Naive B cell (primary cell): ENCODE measurements around the gene FAM136A. TPM values are rescaled to one million over a fixed set of nuclear protein-coding genes. Genes with fewer than 3 reads are reported as not detected.
"Not testable (repeated sequence)": the region's sequence is repeated elsewhere in the genome, so short reads cannot be mapped to it uniquely, and the experiment has no call there.

ENCODE experiments used
- ATAC-seq, 2 donors: fragments of 150-1000 bp; cut with Tn5 transposase; 2 replicates each; pipeline ENCODE4 v1.10.0; 2021; ENCODE audit warnings: low read depth in 2 of 2, mild to moderate bottlenecking in 2 of 2, moderate library complexity in 2 of 2
- DNase-seq: peaks from one replicate; pipeline ENCODE4 v3.0.0; 2022
- H3K27ac Mint-ChIP-seq, 6 donors: one replicate each; pipeline ENCODE4 v1.8.0; 2020 to 2022; ENCODE audit warnings: mild to moderate bottlenecking in 6 of 6, mixed read lengths in 6 of 6, moderate library complexity in 5 of 6, inconsistent platforms in 2 of 6
- H3K27me3 Mint-ChIP-seq, 3 donors: one replicate each; pipeline ENCODE4 v1.8.0; 2021 to 2022; ENCODE audit warnings: mixed read lengths in 3 of 3, mild to moderate bottlenecking in 1 of 3
- H3K36me3 Mint-ChIP-seq, 2 donors: one replicate each; pipeline ENCODE4 v1.8.0; 2020 to 2022; ENCODE audit warnings: mixed read lengths in 2 of 2, inconsistent platforms in 1 of 2, mild to moderate bottlenecking in 1 of 2
- H3K4me1 Mint-ChIP-seq, 3 donors: one replicate each; pipeline ENCODE4 v1.8.0; 2020 to 2022; ENCODE audit warnings: mixed read lengths in 3 of 3, inconsistent platforms in 1 of 3, mild to moderate bottlenecking in 1 of 3, moderate library complexity in 1 of 3
- H3K4me3 Mint-ChIP-seq, 8 donors: one replicate each; pipeline ENCODE4 v1.8.0; 2020 to 2022; ENCODE audit warnings: mild to moderate bottlenecking in 8 of 8, mixed read lengths in 8 of 8, moderate library complexity in 8 of 8, inconsistent platforms in 2 of 8
- H3K9me3 Mint-ChIP-seq, 7 donors: one replicate each; pipeline ENCODE4 v1.8.0; 2020 to 2022; ENCODE audit warnings: mixed read lengths in 7 of 7, mild to moderate bottlenecking in 5 of 7, inconsistent platforms in 2 of 7, moderate library complexity in 1 of 7
- polyA plus RNA-seq, 6 donors: library from polyadenylated mRNA; unstranded; fragments of 300-500 nt; fragmentation: Illumina TruSeq; gene quantifications; one replicate each; pipeline ENCODE4 v1.2.3, GENCODE V29; 2021; ENCODE audit warnings: low read depth in 6 of 6

The FAM136A gene
- polyA plus RNA-seq, 6 donors from 2014 or later: 31.7 to 73.7 (median 45.0) TPM

GRCh38 chr2:70269422-70270302 lies 32.2 kb downstream of the FAM136A start:
- not testable (repeated sequence) for ATAC-seq, H3K4me3 Mint-ChIP-seq, H3K9me3 Mint-ChIP-seq, H3K4me1 Mint-ChIP-seq, DNase-seq, H3K27me3 Mint-ChIP-seq
- Mint-ChIP-seq H3K27ac (peak overlapping the region in 1 of 6 donors; percentile 35), H3K36me3 (peaks cover 14 to 18% of the 10 kb centered on the region in 2 donors)

DNA sequence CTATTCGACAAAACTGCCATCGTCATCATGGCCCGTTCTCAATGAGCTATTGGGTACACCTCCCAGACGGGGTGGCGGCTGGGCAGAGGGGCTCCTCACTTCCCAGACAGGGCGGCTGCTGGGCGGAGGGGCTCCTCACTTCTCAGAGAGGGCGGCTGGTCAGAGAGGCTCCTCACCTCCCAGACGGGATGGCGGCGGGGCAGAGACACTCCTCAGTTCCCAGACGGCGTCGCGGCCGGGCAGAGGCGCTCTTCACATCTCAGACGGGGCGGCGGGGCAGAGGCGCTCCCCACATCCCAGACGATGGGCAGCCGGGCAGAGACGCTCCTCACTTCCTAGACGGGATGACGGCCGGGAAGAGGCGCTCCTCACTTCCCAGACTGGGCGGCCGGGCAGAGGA lies 34.9 kb downstream of the FAM136A start:
- H3K4me3 Mint-ChIP-seq, ATAC-seq, DNase-seq, H3K4me1 Mint-ChIP-seq, H3K9me3 Mint-ChIP-seq, H3K27me3 Mint-ChIP-seq, H3K27ac Mint-ChIP-seq: not testable (repeated sequence)
- H3K36me3 Mint-ChIP-seq: peaks cover 14 to 15% of the 10 kb centered on the region in 2 donors

DNA sequence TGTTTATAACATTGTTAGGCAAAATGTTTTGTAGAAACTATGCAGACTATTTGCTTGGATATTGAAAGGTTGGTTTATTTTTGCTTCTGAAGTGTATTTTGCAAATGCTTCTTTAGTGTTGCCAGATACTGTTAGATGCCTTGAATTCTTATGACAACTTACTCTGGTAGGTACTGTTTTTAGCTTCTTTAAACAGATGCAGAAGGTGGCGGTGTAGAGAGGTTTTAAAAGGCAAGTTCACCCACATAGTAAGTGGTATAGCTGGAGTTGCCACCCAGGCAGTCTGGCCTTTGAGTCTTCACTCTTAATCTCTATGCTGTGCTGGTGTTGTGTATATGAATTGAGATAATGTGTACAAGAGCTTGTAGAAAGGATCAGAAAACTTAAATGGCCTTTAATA lies 40.4 kb downstream of the FAM136A start:
- Mint-ChIP-seq H3K9me3 (no peaks in the 10 kb centered on the region), H3K27ac (peak overlapping the region in 1 of 6 donors; percentile 47), H3K36me3 (peaks cover 13 to 14% of the 10 kb centered on the region in 2 donors), H3K4me3 (peak overlapping the region in 1 of 8 donors; percentile 83), H3K27me3 (no peaks in the 10 kb centered on the region), H3K4me1 (peaks cover 7 to 23% (median 18%) of the 10 kb centered on the region in 3 donors)
- DNase-seq: no peak
- no peak for ATAC-seq

DNA sequence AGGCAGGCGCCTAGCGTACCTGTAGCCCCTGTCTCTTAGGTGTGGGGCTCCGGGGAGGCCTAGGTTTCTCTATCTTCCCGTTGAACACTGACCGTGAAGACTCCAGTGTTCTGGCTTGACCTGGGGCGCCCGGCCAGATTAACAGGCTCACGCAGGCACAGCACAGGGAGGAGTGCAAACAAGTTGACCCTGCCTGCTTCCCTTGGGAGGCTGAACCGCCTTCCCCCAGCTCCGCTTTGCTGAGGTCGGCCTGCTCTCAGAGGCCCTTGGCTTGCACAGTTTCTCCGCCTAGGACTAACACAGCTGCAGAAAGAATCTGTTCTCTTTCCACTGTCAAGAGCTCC lies 43.4 kb downstream of the FAM136A start:
- DNase-seq (no peak), ATAC-seq (no peak)

DNA sequence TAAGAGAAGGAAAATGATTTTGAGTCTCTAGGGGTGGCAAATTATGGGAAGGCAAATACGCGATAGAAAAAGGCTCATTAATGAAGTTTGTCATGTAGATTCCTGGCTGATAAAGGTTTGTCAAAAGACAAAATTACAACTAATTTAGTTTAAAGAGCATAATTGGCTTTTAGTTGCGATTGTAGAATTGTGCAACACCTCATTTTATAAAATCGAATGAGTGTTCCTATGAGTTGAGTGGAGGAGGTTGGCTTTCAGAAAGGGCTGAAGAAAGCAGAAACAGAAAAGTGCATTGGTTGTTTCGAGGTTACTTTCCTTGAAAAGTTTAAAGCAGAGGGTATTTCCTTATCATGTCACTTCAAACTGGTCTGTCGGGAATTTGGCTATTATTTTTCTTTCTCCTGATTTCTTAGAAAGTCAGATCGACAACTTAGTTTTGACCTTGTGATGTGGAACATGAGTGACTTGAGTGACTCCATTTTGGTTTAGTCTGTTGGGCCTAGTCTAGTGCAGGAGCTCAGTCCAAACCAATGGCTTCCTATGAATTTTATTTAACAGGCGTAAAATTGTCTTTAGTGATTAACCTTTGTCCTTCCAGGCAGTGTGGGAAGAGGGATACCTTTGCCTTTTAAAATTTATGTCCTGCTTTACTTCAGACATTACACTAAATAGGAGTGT lies 46.1 kb downstream of the FAM136A start:
- H3K4me3 Mint-ChIP-seq: peak overlapping the region in 3 of 8 donors; percentile 29 to 80 (median 65)
- no peaks in the 10 kb centered on the region for H3K36me3 Mint-ChIP-seq
- H3K4me1 Mint-ChIP-seq: peaks cover 7 to 21% (median 13%) of the 10 kb centered on the region in 3 donors
- H3K27me3 Mint-ChIP-seq: no peaks in the 10 kb centered on the region
- ATAC-seq (no peak), DNase-seq (no peak)
- peak overlapping the region in 1 of 6 donors; percentile 60 for H3K27ac Mint-ChIP-seq
- H3K9me3 Mint-ChIP-seq: no peaks in the 10 kb centered on the region

More for the DNA sequence above, 43.4 kb downstream of the FAM136A start:
- H3K36me3 Mint-ChIP-seq: no peaks in the 10 kb centered on the region
- no peaks in the 10 kb centered on the region for H3K27me3 Mint-ChIP-seq
- H3K4me3 Mint-ChIP-seq: peak overlapping the region; percentile 83 to 98 (median 92)
- peaks cover 7 to 24% (median 13%) of the 10 kb centered on the region in 3 donors for H3K4me1 Mint-ChIP-seq
- H3K27ac Mint-ChIP-seq: peak overlapping the region in 3 of 6 donors; percentile 6 to 66 (median 60)
- H3K9me3 Mint-ChIP-seq: no peaks in the 10 kb centered on the region

GRCh38 chr2:70250434-70250833 lies 51.4 kb downstream of the FAM136A start:
- Mint-ChIP-seq H3K9me3 (peaks cover 0 to 4% (median 0%) of the 10 kb centered on the region in 7 donors), H3K4me3 (peak overlapping the region in 3 of 8 donors; percentile 28 to 37 (median 28)), H3K36me3 (peaks cover 0 to 6% of the 10 kb centered on the region in 2 donors), H3K27me3 (no peaks in the 10 kb centered on the region), H3K4me1 (peaks cover 12 to 33% (median 22%) of the 10 kb centered on the region in 3 donors), H3K27ac (no peak overlapping the region)
- ATAC-seq (no peak), DNase-seq (no peak)

- Mint-ChIP-seq H3K27ac (peak within 1 kb of the TSS; percentile 94 to 100 (median 98)), H3K36me3 (peaks cover 0 to 6% of the 10 kb centered on the region in 2 donors), H3K4me3 (peak within 1 kb of the TSS; percentile 86 to 100 (median 98)), H3K4me1 (peaks cover 19 to 43% (median 42%) of the 10 kb centered on the region in 3 donors), H3K27me3 (no peaks in the 10 kb centered on the region), H3K9me3 (peaks cover 0 to 4% (median 0%) of the 10 kb centered on the region in 7 donors)
- peak; percentile 94 to 95 for ATAC-seq
- peak; percentile 96 for DNase-seq
These were observed 53.6 kb downstream of the FAM136A start, which contains the start of gene TIA1 for GRCh38 chr2:70248181-70248847. Gene TIA1, minus strand, starts transcription at chr2:70248628. Its CDS starts 198 bp downstream, at chr2:70248430.

GRCh38 chr2:70247364-70248180 lies 54.3 kb downstream of the FAM136A start:
- DNase-seq (no peak), ATAC-seq (no peak)
- no peaks in the 10 kb centered on the region for H3K27me3 Mint-ChIP-seq
- H3K36me3 Mint-ChIP-seq: peaks cover 0 to 6% of the 10 kb centered on the region in 2 donors
- peaks cover 0 to 4% (median 0%) of the 10 kb centered on the region in 7 donors for H3K9me3 Mint-ChIP-seq
- H3K4me3 Mint-ChIP-seq: peak overlapping the region; percentile 86 to 100 (median 98)
- peaks cover 21 to 47% (median 46%) of the 10 kb centered on the region in 3 donors for H3K4me1 Mint-ChIP-seq
- H3K27ac Mint-ChIP-seq: peak overlapping the region; percentile 94 to 100 (median 98)

Other genes starting within 250 kb of the FAM136A start
- 100 to 1,000 TPM; 108 to 148 (median 126) TPM for gene PCBP1, start 214.6 kb downstream of the FAM136A start, polyA plus RNA-seq
- 10 to 100 TPM; 14.1 to 35.5 (median 23.4) TPM for gene C2orf42, start 111.0 kb downstream of the FAM136A start, polyA plus RNA-seq
- 100 to 1,000 TPM in 1 of 6 donors, 10 to 100 TPM in 5; 43.6 to 106 (median 74.1) TPM for gene TIA1, start 53.4 kb downstream of the FAM136A start, polyA plus RNA-seq
- gene PCYOX1, start 43.9 kb downstream of the FAM136A start, polyA plus RNA-seq: 10 to 100 TPM in 3 of 6 donors, 1 to 10 TPM in 3; 2.9 to 12.0 (median 9.5) TPM
- gene SNRPG, start 8.3 kb downstream of the FAM136A start, polyA plus RNA-seq: 100 to 1,000 TPM; 196 to 242 (median 226) TPM